T-helper 22 cell (primary cell): Measurements from ENCODE around the gene DIS3.
"Not testable (repeated sequence)": the region's sequence is repeated elsewhere in the genome, so short reads cannot be mapped to it uniquely, and the experiment has no call there.

Source experiments
- DNase-seq: peaks from one replicate; pipeline ENCODE4 v3.0.0-alpha.2; 2020; ENCODE audit warnings: low read depth

Gene DIS3

GRCh38 chr13:72740015-72740414 is 41.7 kb downstream of the DIS3 start:
- DNase-seq: no peak

- DNase-seq: no peak
Measured at GRCh38 chr13:72737033-72737432, 44.7 kb downstream of the DIS3 start.

GRCh38 chr13:72728290-72728605 is 53.5 kb downstream of the DIS3 start:
- no peak for DNase-seq

- peak; percentile 88 for DNase-seq
Measured at GRCh38 chr13:72727417-72728289, 54.0 kb downstream of the DIS3 start, which contains the start of the genes BORA and MZT1. Gene BORA (plus strand): TSS chr13:72727923. CDS start chr13:72728941, 1,018 bp downstream. Gene MZT1 (minus strand): TSS chr13:72727629. CDS start chr13:72727602, 27 bp downstream.

GRCh38 chr13:72726726-72727416 is 54.8 kb downstream of the DIS3 start:
- DNase-seq: peak; percentile 30

- DNase-seq: not testable (repeated sequence)
Measured at GRCh38 chr13:72726185-72726584, 55.5 kb downstream of the DIS3 start.

- DNase-seq: no peak
Measured at GRCh38 chr13:72716776-72717175, 64.9 kb downstream of the DIS3 start.
